ENCODE data around the gene ZNF460.

- TF ChIP-seq CTCF (IDR thresholded peaks at IDR 0.05; ENCODE audit: borderline replicate concordance, extremely low read depth, low read length, poor library complexity, severe bottlenecking), result no peak
- no peak for TF ChIP-seq EZH2 (IDR thresholded peaks at IDR 0.05; ENCODE audit: borderline replicate concordance, low read depth, low read length, severe bottlenecking)
Measured at GRCh38 chr19:57317503-57317902, 37.2 kb downstream of the ZNF460 start.
